BLaER1 treated with 17β-estradiol and CSF1 and Interleukin-3, amounts not matched to agents 10 nM and 100 nM (cell line): Measurements from ENCODE around the gene ACBD7.

Source experiments
- H3K27ac ChIP-seq, 11 experiments: shearing (Covaris generic); formaldehyde crosslinking; 2 replicates each; pipeline ENCODE4 v1.8.1; 2022
- H3K27me3 ChIP-seq, 11 experiments: shearing (Covaris generic); formaldehyde crosslinking; 2 replicates each; pipeline ENCODE4 v1.8.1; 2022
- H3K36me3 ChIP-seq, 11 experiments: shearing (Covaris generic); formaldehyde crosslinking; 2 replicates each; pipeline ENCODE4 v1.8.1; 2022
- H3K4me1 ChIP-seq, 10 experiments: shearing (Covaris generic); formaldehyde crosslinking; 2 replicates each; pipeline ENCODE4 v1.8.1; 2022
- H3K4me2 ChIP-seq, 11 experiments: shearing (Covaris generic); formaldehyde crosslinking; 2 replicates each; pipeline ENCODE4 v1.8.1; 2022
- H3K4me3 ChIP-seq, 10 experiments: shearing (Covaris generic); formaldehyde crosslinking; 2 replicates each; pipeline ENCODE4 v1.8.1; 2022
- H3K9ac ChIP-seq, 11 experiments: shearing (Covaris generic); formaldehyde crosslinking; 2 replicates each; pipeline ENCODE4 v1.8.1; 2022
- H3K9me3 ChIP-seq, 11 experiments: shearing (Covaris generic); formaldehyde crosslinking; replicated peaks in 1 of 11; 2 replicates each; pipeline ENCODE4 v1.8.1; 2022
- H4K20me1 ChIP-seq, 11 experiments: shearing (Covaris generic); formaldehyde crosslinking; 2 replicates each; pipeline ENCODE4 v1.8.1; 2022
- Cebpa-rat ChIP-seq, 11 experiments: shearing (Covaris generic); IDR thresholded peaks; 2 replicates each; pipeline ENCODE4 v1.8.1; 2022

Gene ACBD7

DNA sequence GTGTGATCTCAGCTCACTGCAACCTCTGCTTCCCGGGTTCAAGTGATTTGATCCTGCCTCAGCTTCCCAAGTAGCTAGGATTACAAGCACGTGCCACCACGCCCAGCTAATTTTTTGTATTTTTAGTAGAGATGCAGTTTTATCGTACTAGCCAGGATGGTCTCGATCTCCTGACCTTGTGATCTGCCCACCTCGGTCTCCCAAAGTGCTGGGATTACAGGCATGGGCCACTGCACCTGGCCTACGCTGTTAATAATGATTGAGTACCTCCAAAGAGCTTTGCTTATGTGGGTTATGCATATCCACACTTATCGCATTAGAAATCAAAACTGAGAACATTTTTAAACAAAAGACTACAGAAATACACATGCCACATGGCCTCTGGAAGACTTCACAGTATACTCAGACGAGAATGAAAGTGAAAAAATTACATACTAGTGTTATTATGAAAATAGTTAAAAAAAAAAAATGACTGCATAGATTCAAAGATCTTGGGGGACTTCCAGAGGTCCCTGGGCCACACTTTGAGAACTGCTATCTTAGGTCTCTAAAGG, 34.0 kb upstream of the ACBD7 start:
- Histone ChIP-seq H3K9me3 (peaks cover 0 to 19% (median 0%) of the 10 kb centered on the region in 11 experiments; a peak in 2 of 22 replicates), H3K9ac (no peak overlapping the region), H3K27ac (no peak overlapping the region), H3K36me3 (peaks cover 27 to 63% (median 48%) of the 10 kb centered on the region in 11 experiments; a peak in 21 of 22 replicates), H3K4me3 (no peak overlapping the region), H3K4me1 (peaks cover 0 to 26% (median 16%) of the 10 kb centered on the region in 10 experiments; a peak in 17 of 20 replicates), H3K4me2 (no peak overlapping the region), H4K20me1 (no peaks in the 10 kb centered on the region), H3K27me3 (no peaks in the 10 kb centered on the region)
- no peak for TF ChIP-seq Cebpa-rat (IDR thresholded peaks at IDR 0.05)

DNA sequence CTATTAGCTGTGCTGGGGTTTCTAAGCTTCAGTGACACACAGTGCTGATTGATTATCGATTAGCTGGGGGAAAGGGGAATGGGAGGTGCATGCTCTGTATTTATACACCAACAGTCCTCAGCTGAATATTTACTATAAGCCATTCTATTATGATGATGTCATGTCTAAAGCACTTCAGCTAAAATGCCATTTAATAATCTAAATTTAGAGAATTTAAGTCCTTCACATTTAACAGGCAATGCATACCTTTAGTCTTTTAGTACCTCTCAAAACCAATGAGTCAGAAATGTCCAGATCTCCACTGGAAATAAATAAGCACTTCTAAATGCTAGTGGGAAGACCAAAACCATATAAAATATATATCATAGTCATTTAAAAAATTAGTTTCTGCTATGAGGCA, 33.1 kb upstream of the ACBD7 start:
- Histone ChIP-seq H3K27me3 (no peaks in the 10 kb centered on the region), H3K4me3 (no peak overlapping the region), H3K36me3 (peaks cover 26 to 64% (median 50%) of the 10 kb centered on the region in 11 experiments), H3K4me2 (no peak overlapping the region), H3K9ac (no peak overlapping the region), H3K4me1 (peaks cover 0 to 26% (median 16%) of the 10 kb centered on the region in 10 experiments; a peak in 17 of 20 replicates), H3K9me3 (peaks cover 0 to 17% (median 0%) of the 10 kb centered on the region in 11 experiments; a peak in 3 of 22 replicates), H4K20me1 (no peaks in the 10 kb centered on the region), H3K27ac (no peak overlapping the region)
- TF ChIP-seq Cebpa-rat (IDR thresholded peaks at IDR 0.05), result no peak

DNA sequence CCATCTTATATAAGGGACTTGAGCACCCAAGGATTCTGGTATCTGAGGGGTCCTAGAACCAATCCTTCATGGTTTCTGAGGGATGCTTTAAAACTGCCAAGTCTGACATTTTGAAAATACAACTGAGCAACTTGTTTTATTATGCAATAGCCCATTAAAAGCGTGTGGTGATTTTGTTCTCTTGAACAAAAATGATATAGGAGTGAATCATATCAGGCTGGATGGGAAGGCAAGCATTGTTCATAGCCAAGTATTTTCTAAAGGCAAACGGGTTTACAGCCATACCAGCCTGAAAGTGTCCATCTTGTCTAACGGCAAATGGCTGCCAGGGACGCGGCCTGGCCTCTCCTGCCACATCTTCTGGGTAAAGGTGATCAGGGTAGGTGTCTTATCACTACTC, 31.9 kb upstream of the ACBD7 start:
- TF ChIP-seq Cebpa-rat (IDR thresholded peaks at IDR 0.05), result no peak
- Histone ChIP-seq H3K36me3 (peaks cover 23 to 66% (median 49%) of the 10 kb centered on the region in 11 experiments), H3K4me1 (peaks cover 0 to 26% (median 16%) of the 10 kb centered on the region in 10 experiments; a peak in 17 of 20 replicates)

DNA sequence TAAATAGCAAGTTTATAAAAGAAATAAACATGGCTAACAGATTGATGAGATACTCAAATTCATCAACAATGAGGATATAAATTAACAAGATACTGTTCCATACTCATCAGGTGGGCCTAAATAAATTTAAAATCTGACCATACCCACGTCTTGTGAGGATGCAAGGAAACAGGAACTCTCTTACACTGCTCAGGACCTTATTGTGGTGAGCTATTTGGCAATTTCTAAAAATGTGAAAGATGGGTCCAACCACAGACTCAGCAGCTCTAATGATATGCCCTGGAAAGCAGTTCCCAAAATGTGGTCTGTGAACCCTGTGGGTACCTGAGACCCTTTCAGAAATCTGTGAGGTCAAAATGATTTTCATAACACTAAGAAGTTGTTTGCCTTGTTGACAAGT, 30.0 kb upstream of the ACBD7 start:
- peaks cover 22 to 75% (median 58%) of the 10 kb centered on the region in 11 experiments for H3K36me3 ChIP-seq
- no peak overlapping the region for H3K4me3 ChIP-seq
- H3K9ac ChIP-seq, result no peak overlapping the region
- TF ChIP-seq Cebpa-rat (IDR thresholded peaks at IDR 0.05), result peak in 1 of 11 experiments; percentile 55; a peak in 2 of 22 replicates
- H3K27me3 ChIP-seq, result no peaks in the 10 kb centered on the region
- peak overlapping the region in 6 of 11 experiments; percentile 11 to 55 (median 49); a peak in 10 of 22 replicates for H3K27ac ChIP-seq
- H3K9me3 ChIP-seq, result peaks cover 3 to 11% (median 9%) of the 10 kb centered on the region in 11 experiments; a peak in 14 of 22 replicates
- peak overlapping the region in 10 of 11 experiments; percentile 3 to 69 (median 36); a peak in 16 of 22 replicates for H3K4me2 ChIP-seq
- peaks cover 0 to 24% (median 16%) of the 10 kb centered on the region in 10 experiments; a peak in 17 of 20 replicates for H3K4me1 ChIP-seq
- no peaks in the 10 kb centered on the region for H4K20me1 ChIP-seq

More for the DNA sequence above, 31.9 kb upstream of the ACBD7 start:
- Histone ChIP-seq H3K9ac (no peak overlapping the region), H3K27me3 (no peaks in the 10 kb centered on the region), H3K4me3 (no peak overlapping the region), H3K9me3 (peaks cover 3 to 11% (median 9%) of the 10 kb centered on the region in 11 experiments; a peak in 14 of 22 replicates), H3K27ac (no peak overlapping the region), H3K4me2 (no peak overlapping the region), H4K20me1 (no peaks in the 10 kb centered on the region)

DNA sequence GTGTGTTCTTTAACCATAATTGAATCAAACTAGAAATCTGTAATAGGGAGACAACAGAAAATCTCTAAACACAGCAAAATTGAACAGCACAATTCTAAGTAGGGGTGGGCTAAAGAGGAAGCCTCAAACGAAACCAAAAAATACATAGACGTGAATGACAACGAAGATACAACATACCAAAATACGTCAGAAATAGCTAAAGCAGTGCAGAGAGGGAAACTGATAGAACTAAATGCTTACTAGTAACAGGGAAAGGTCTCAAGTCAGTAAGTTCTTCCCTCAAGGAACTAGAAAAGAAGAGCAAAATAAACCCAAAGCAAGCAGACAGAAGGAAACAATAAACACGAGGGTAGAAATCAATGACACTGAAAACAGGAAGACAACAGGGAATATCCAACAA, 27.6 kb upstream of the ACBD7 start:
- Histone ChIP-seq H3K4me1 (peaks cover 0 to 17% (median 14%) of the 10 kb centered on the region in 10 experiments; a peak in 16 of 20 replicates), H3K4me2 (no peak overlapping the region), H3K9ac (no peak overlapping the region), H3K4me3 (no peak overlapping the region), H3K27ac (no peak overlapping the region), H3K9me3 (peaks cover 3 to 11% (median 9%) of the 10 kb centered on the region in 11 experiments; a peak in 14 of 22 replicates), H3K36me3 (peaks cover 41 to 92% (median 75%) of the 10 kb centered on the region in 11 experiments), H3K27me3 (no peaks in the 10 kb centered on the region), H4K20me1 (no peaks in the 10 kb centered on the region)
- no peak for TF ChIP-seq Cebpa-rat (IDR thresholded peaks at IDR 0.05)

DNA sequence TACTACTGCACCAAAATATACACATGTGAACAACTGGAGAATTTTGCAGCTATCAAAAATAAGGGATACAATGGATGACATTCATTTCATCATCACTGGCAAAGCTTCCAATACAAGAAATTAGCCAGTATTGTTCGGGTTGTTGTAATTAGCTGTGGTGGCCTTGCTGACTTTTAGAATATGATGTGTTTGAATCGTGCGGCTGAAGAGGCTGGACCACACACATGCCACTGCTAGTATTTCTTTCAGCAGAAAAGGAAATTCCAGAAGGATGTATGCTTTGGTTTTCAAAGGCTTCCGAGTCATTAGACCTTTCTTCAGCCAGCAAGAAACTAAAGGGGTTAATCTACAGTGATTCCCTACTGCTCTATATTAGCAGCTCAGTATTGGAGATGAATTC, 25.2 kb upstream of the ACBD7 start:
- Histone ChIP-seq H3K4me2 (no peak overlapping the region), H3K36me3 (peaks cover 54 to 94% (median 76%) of the 10 kb centered on the region in 11 experiments), H3K27me3 (no peaks in the 10 kb centered on the region), H3K4me3 (no peak overlapping the region), H3K9ac (no peak overlapping the region), H3K27ac (no peak overlapping the region), H3K9me3 (peaks cover 3 to 10% (median 9%) of the 10 kb centered on the region in 11 experiments; a peak in 14 of 22 replicates), H3K4me1 (peaks cover 0 to 10% (median 8%) of the 10 kb centered on the region in 10 experiments; a peak in 16 of 20 replicates), H4K20me1 (no peaks in the 10 kb centered on the region)
- TF ChIP-seq Cebpa-rat (IDR thresholded peaks at IDR 0.05), result no peak

DNA sequence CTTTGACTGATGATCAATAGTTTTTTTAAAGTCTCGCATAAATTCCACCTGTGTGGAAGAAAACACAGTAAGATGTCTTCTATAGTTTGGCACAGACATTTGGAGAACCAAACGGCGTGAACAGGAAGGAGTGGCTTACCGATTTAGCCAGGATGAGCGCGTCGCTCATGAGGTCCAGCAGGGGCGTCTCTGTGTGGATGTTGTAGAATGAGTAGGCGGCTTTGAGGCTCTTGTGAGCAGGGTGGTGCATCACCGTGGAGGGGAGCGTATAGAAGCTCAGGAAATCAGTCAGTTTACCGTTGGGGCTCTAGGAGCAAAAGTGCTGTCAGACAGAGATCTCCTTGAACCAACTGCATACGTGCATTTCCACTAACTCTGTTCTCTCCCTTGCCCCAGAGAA, 24.1 kb upstream of the ACBD7 start:
- no peak for TF ChIP-seq Cebpa-rat (IDR thresholded peaks at IDR 0.05)
- Histone ChIP-seq H3K27me3 (no peaks in the 10 kb centered on the region), H3K36me3 (peaks cover 59 to 95% (median 87%) of the 10 kb centered on the region in 11 experiments), H3K4me2 (no peak overlapping the region), H3K4me1 (no peaks in the 10 kb centered on the region), H3K4me3 (no peak overlapping the region), H3K9ac (no peak overlapping the region), H3K9me3 (peaks cover 3 to 10% (median 9%) of the 10 kb centered on the region in 11 experiments; a peak in 14 of 22 replicates), H3K27ac (no peak overlapping the region), H4K20me1 (no peaks in the 10 kb centered on the region)

DNA sequence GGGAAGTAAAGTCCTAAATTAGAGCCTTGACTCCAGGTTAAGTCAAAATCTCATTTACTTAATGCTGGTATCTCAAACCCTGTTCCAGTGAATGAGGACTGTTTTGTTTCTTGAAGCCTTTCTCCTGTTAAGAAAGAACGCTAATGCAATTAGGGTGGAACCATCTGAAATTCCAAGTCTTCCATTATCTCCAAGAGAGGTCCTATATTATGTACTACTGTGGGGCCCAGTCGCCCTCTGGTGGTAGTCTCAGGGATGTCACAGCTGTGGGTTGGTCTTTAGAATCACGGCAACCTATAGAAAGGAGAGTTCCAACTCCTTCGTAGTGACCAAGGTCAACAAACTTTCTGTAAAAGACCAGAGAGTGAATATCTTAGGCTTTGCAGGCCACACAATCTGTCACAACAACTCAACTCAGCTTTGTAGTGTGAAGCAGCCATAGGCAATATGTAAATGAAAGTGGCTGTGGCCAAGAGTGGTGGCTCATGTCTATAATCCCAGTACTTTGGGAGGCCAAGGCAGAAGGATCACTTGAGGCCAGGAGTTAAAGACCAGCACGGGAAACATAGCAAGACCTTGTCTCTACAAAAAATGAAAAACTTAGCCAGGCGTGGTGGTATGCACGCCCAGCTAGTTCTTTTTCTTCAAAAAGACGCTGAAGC, 17.9 kb upstream of the ACBD7 start:
- H3K9ac ChIP-seq, result 0 out of 22 replicates have a peak overlapping the region, but pooled peaks of 1 of the 11 experiments have one; percentile 6
- no peaks in the 10 kb centered on the region for H3K4me1 ChIP-seq
- peaks cover 84 to 98% (median 94%) of the 10 kb centered on the region in 11 experiments for H3K36me3 ChIP-seq
- H4K20me1 ChIP-seq, result peaks cover 4 to 44% (median 30%) of the 10 kb centered on the region in 11 experiments; a peak in 19 of 22 replicates
- H3K4me3 ChIP-seq, result no peak overlapping the region
- no peak overlapping the region for H3K27ac ChIP-seq
- 0 out of 22 replicates have a peak overlapping the region, but pooled peaks of 1 of the 11 experiments have one; percentile 7 for H3K4me2 ChIP-seq
- no peaks in the 10 kb centered on the region for H3K9me3 ChIP-seq
- TF ChIP-seq Cebpa-rat (IDR thresholded peaks at IDR 0.05), result no peak
- H3K27me3 ChIP-seq, result no peaks in the 10 kb centered on the region

DNA sequence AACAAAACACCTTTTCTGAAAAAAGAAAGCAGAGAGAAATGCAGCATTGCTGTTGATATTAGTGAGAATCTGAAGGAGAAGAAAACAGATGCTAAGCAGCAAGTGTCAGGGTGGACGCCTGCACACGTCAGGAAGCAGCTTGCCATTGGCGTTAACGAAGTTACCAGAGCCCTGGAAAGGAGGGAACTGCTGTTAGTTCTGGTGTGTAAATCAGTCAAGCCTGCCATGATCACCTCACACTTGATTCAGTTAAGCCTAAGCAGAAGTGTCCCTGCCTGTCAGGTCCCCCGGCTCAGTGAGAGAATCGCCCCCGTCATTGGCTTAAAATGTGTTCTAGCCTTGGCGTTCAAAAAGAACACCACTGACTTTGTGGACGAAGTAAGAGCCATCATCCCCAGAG, 14.9 kb upstream of the ACBD7 start:
- Histone ChIP-seq H3K36me3 (peaks cover 68 to 94% (median 90%) of the 10 kb centered on the region in 11 experiments), H3K27ac (no peak overlapping the region), H3K27me3 (no peaks in the 10 kb centered on the region), H3K4me2 (no peak overlapping the region), H3K4me1 (peaks cover 13 to 22% (median 16%) of the 10 kb centered on the region in 10 experiments), H4K20me1 (peaks cover 22 to 70% (median 54%) of the 10 kb centered on the region in 11 experiments; a peak in 20 of 22 replicates), H3K4me3 (no peak overlapping the region), H3K9ac (no peak overlapping the region), H3K9me3 (no peaks in the 10 kb centered on the region)
- TF ChIP-seq Cebpa-rat (IDR thresholded peaks at IDR 0.05), result no peak
